ENCODE measurements around the gene YBX2.

The YBX2 gene

GRCh38 chr17:7243453-7243729 is 51.0 kb downstream of the YBX2 start:
- DNase-seq (ENCODE audit: low read depth): no peak

- DNase-seq (ENCODE audit: low read depth): peak; percentile 84
These were observed 51.6 kb downstream of the YBX2 start for GRCh38 chr17:7242717-7243452.

DNA sequence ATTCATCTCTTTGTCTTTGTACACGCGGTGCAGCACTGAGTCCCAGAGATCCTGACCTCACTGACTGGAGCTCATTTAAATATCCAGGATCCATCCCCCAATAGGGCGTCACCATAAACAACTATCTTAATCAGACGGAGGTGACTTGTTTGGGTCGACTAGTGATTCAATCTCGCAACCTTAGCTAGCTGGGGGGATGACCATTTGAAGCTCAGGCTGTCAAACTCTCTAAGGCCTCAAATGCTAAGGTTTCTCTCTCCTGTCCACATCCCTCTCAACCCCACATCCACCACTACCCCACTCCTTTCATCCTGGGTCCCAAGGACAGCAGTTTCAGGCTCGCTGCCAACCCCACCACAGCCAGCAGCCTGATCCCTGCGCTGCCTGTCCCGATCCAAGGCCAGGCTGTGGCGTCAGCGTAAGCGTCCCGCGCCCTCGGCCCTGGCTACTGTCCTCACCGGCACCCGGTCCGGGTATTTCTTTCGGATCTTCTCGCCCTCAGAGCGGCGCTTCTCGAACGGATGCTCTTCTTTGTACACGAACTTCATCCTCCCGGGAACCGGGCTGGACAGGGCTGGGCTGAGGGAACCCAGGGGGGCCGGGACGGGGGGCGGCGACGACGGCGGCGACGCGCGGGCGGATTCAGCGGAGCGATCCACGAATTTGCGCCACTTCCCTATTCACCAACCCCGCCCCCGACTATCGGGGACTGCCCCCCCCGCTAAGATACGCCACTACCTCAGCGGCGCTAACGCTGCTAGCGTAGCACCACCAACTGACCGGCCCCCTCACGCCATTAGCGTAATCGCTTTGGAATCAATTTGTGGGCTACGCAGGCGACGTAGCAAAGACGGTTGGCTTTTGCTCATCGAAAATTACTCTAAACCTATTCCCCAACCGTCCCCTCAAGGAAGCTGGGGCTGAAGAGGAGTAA is 52.4 kb downstream of the YBX2 start, which contains the start of gene GABARAP:
Gene GABARAP (minus strand): TSS at position 667 of the 934 bp plus-strand sequence. CDS start 119 bp downstream, at position 548.
- no peak for DNase-seq (ENCODE audit: low read depth)

DNA sequence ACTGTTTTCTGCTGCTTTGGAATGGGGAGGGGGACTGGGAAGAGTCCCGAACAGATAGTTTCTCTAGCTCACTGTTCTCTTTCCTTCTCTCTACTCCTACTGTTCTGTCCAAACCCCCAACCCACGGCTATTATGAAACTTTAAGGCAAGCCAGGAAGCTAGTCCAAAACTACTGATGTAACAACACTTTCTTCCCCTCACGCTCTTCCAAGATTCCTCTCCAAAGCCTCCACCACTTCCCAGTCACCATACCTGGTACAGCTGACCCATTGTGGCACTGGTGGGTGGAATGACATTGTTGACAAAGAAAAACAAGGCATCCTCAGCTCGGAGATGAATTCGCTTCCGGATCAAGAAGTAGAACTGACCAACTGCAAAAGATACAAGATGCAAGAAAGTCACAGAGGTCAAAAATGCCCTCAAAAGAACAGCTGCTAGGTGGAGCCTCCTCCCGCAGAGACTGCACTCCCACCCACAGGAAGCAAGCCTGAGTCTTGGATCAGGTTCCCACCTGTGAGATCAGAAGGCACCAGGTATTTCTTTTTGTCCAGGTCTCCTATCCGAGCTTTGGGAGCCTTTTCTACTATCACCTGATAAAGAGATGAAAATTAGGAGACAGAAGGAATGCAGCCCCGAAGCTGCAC is 53.2 kb downstream of the YBX2 start:
- DNase-seq (ENCODE audit: low read depth): no peak

DNA sequence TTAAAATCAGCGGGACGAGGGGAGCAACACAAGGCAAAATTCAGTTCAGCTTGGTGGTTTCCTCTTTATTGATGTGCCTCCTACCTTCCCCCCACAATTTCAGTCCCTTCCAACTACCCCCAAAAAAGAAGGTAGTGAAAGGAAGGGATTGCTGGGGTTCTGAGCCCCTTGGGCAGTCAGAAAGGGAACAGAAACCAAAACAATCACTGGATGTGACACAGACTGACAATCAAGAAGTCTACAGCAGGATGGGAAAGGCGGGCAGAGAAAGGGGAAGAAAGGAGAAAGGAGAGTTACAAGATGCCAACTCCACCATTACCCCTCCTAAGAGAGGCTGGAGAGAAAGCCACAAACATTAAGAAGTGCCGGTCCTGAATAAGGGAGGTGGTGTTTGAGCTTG is 54.1 kb downstream of the YBX2 start:
- DNase-seq (ENCODE audit: low read depth): no peak

GRCh38 chr17:7239091-7240027 is 55.1 kb downstream of the YBX2 start, which contains the start of gene PHF23:
TSS of gene PHF23 (minus strand) at chr17:7239457. CDS start at chr17:7239279, 178 bp downstream.
- DNase-seq (ENCODE audit: low read depth): peak; percentile 90

DNA sequence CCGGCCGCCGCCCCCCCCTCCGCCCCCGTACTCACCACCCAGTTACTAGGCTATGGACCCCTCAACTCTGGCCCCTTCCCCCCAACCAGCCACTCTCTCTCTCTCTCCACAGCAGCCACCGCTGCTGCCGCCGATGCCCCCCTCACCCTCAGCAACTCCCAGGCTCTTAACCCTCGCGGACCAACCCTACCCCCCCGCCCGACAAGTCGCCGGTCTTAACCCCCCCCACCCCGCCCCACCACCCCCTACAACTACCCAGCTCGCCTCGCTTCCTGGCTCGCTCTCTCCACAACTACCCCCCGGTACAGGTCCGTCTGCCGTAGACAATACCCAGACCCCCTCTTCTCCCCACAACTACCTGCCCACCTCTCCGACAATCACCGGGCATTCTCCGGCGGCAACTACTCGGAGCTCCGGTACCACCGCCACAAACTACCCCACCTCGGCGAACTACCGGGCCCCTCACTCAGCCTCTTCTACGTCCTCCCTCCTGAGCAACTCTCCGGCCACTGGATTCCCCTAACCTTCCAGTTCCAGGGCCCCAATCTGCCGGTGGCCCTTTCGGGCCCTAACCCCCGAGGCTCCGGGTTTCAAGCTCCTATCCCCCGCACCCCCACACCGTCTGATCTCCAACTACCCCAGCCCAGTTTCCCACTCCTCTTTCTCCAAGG is 55.9 kb downstream of the YBX2 start:
- no peak for DNase-seq (ENCODE audit: low read depth)
